AG04449 (cell line): ENCODE results near the gene NRM.

Experiments used
- CTCF ChIA-PET: fragments of 350-600 bp; formaldehyde crosslinking; extraction: SDS; loops from one replicate; lab custom pipeline; 2021; ENCODE audit warnings: antibody characterized with exemption; lab: Yijun Ruan, JAX
- POLR2A ChIA-PET: fragments of 400-600, 350-600 bp; formaldehyde crosslinking; extraction: SDS; loops from one replicate; lab custom pipeline; 2020; ENCODE audit warnings: antibody characterized with exemption, inconsistent platforms; lab: Yijun Ruan, JAX
- DNase-seq: peaks from one replicate; pipeline ENCODE4 v3.0.0-alpha.2; 2010; ENCODE audit warnings: low read depth, low spot score
- H3K4me3 ChIP-seq: 2 replicates; pipeline ENCODE4 v1.5.1; 2011; ENCODE audit warnings: low read depth, mild to moderate bottlenecking, control low read depth, low read length
- TF ChIP-seq, protein P1 (sequence below): IDR thresholded peaks from one replicate; pipeline ENCODE4 v1.5.1; 2011; ENCODE audit warnings: mild to moderate bottlenecking, moderate library complexity, low read length, control low read depth, inconsistent platforms; ENCODE audit not compliant: insufficient read depth; ENCODE audit errors: missing control alignments

Gene NRM, protein sequence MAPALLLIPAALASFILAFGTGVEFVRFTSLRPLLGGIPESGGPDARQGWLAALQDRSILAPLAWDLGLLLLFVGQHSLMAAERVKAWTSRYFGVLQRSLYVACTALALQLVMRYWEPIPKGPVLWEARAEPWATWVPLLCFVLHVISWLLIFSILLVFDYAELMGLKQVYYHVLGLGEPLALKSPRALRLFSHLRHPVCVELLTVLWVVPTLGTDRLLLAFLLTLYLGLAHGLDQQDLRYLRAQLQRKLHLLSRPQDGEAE

DNA sequence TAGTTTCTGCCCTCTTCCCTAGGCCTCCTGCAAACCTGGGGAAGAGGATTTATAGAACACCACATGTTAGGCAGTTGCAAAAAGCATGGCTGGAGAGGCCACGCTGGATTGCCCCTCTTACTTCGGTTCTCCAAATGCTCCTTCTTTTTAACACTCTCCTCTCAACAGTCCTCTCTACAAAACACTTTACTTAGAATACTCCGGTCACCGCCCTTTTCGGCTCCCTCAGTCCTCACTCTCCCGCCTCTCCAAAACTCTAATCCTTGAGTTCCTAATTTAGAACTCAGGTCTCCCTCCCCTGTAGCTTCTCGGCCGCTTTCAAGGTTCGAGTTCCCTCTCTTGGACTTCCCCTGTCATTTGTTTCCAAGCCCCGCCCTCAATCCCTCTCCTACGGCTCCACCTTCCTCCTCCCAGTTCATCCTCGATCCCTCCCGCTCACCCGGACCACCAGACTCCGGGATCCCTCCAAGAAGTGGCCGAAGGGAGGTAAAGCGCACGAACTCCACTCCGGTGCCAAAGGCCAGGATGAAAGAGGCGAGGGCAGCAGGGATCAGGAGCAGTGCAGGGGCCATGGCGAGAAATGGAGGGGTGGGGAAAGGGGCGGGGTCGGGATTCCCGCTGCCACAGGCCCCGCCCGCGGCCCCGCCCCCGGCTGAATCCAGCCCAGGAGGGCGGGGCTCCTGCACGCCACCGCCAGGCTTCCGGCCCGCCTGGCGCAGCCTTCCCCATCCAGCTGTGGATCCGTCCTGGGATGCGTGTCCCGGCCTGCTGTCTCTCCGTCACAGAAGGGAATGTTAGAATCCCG is at the start of gene NRM:
NRM (minus strand) TSS at position 582 of the 805 bp plus-strand sequence; CDS start at position 572, 10 bp downstream.
- H3K4me3 ChIP-seq, result peak within 1 kb of the TSS; percentile 98
- no peak for DNase-seq
- TF ChIP-seq, protein P1, sequence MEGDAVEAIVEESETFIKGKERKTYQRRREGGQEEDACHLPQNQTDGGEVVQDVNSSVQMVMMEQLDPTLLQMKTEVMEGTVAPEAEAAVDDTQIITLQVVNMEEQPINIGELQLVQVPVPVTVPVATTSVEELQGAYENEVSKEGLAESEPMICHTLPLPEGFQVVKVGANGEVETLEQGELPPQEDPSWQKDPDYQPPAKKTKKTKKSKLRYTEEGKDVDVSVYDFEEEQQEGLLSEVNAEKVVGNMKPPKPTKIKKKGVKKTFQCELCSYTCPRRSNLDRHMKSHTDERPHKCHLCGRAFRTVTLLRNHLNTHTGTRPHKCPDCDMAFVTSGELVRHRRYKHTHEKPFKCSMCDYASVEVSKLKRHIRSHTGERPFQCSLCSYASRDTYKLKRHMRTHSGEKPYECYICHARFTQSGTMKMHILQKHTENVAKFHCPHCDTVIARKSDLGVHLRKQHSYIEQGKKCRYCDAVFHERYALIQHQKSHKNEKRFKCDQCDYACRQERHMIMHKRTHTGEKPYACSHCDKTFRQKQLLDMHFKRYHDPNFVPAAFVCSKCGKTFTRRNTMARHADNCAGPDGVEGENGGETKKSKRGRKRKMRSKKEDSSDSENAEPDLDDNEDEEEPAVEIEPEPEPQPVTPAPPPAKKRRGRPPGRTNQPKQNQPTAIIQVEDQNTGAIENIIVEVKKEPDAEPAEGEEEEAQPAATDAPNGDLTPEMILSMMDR, result no peak
- CTCF ChIA-PET, result interaction anchor here (1.1 to 3.4 kb wide), 6 partner anchors 12 to 32 kb away, joined by 3 to 31 read pairs (median 4); partner anchors contain the start of genes MDC1 and TUBB
- POLR2A ChIA-PET, result interaction anchor here (0.6 to 1.4 kb wide), 10 partner anchors 12 to 91 kb away, joined by 3 to 6 read pairs (median 4); partner anchors contain the start of genes FLOT1, MDC1, MRPS18B and TUBB

DNA sequence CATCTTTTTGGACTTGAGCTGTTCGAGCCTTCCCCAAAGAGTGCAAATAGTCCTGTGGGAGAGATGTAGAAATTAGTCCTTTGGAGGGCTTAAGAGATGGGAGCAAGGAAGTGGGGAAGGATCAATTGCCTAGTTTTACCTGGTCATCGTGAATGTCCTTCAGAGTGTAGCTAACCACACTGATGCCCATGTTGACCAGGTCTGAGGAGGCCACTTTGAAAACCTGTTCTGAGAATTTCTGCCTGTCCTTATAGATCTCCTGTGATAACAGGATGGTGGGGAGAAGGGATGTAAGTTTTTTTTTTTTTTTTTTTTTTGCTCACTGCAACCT is 49.7 kb upstream of the NRM start:
- CTCF ChIA-PET, result interaction anchor here (0.9 to 9.1 kb wide), 8 partner anchors 11 to 347 kb away, joined by 3 to 71 read pairs (median 14); no protein-coding TSS in a partner anchor
- H3K4me3 ChIP-seq, result no peak overlapping the region

DNA sequence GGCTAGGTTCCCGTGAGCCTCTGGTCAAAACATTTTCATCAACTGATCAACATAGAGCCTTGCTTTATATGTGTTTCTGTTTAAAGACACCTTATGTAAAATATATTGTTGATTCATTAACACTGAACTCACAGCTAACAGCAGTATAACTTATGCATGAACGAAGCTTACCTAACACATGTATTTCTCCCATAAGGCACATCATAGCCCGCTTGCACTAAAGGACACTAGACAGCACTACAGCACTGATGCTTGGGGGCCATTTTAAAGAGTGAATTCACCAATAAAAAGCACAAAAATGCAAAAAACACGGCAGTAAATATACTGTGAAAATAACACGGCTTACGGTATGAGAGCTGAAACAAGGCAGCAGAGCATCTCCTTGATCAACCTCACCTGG is 47.7 kb upstream of the NRM start:
- CTCF ChIA-PET, result interaction anchor here (1.1 to 9.1 kb wide), 6 partner anchors 9 to 138 kb away, joined by 3 to 71 read pairs (median 28); partner anchors contain the start of gene TUBB
- TF ChIP-seq, protein P1, result no peak
- POLR2A ChIA-PET, result interaction anchor here (0.9 to 3.9 kb wide), 4 partner anchors 10 to 16 kb away, joined by 3 to 20 read pairs (median 4); no protein-coding TSS in a partner anchor
- no peak for DNase-seq
- H3K4me3 ChIP-seq, result no peak overlapping the region

More for the DNA sequence above, 49.7 kb upstream of the NRM start:
- POLR2A ChIA-PET, result interaction anchor here (0.6 to 4.6 kb wide), 10 partner anchors 10 to 144 kb away, joined by 3 to 94 read pairs (median 6); partner anchors contain the start of gene DDR1
- no peak for DNase-seq
- TF ChIP-seq, protein P1, result no peak

DNA sequence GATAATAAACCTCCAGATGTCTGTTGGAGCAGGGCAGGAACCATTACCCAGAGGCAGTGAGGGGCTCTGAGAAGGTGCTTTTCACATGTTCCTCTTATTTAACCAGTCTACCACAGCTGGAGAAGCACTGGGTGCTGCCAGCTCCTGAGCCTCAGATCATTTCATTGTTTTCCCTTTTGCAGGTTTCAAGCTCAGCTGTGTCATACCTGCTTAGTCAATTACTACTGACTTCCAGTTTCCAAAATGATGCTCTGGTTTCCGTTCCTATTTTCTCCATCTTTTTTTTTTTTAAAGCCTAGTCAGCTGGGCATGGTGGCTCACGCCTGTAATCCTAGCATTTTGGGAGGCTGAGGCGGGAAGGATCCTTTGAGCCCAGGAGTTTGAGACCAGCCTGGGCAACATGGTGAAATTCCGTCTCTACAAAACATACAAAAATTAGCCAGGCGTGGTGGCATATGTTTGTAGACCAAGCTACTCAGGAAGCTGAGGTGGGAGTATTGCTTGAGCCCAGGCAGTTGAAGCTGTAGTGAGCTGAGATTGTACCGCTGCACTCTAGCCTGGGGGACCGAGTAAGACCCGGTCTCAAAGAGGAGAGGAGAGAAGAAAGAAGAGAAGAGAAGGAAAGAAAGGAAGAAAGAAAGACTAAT is 45.0 kb upstream of the NRM start:
- ChIA-PET POLR2A (interaction anchor here (1.1 to 1.7 kb wide), 4 partner anchors 9 to 47 kb away, joined by 5 to 11 read pairs (median 7); partner anchors contain the start of gene IER3), CTCF (interaction anchor here (0.9 to 8.6 kb wide), 4 partner anchors 14 to 141 kb away, joined by 3 to 67 read pairs (median 4); partner anchors contain the start of gene TUBB)
- TF ChIP-seq, protein P1, result no peak
- no peak for DNase-seq
- H3K4me3 ChIP-seq, result no peak overlapping the region

DNA sequence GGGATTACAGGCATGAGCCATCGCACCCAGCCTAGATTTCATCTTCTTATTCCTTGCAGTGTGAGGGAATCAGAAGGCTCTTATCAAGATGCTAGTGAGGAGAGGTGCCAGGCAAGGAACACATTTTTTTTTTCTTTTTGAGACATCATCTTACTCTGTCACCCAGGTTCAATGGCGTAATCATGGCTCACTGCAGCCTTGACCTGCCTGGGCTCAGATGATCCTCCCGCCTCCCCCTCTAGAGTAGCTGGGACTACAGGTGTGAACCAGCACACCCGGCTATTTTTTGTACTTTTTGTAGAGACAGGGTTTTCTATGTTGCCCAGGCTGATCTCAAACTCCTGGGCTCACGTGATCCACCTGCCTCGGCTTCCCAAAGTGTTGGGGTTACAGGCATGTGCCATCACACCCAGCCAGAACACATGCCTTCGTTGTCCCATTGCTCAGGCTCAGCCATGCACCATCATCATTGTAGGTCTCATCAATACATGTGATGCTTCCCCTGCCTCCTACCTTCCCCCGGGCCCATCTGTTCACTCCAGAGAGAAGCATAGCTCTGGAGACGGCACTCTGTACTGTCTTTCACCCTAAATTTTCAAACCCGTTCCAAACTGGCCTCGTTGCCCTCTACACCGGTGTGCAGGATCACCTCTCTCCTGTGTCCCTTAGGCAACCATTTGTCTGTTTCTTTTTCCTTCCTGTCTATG is 41.6 kb upstream of the NRM start:
- ChIA-PET CTCF (interaction anchor here (0.7 to 18.8 kb wide), 8 partner anchors 7 to 355 kb away, joined by 3 to 504 read pairs (median 6); partner anchors contain the start of genes DDR1, DHX16, FLOT1 and TUBB), POLR2A (interaction anchor here (0.9 to 1.8 kb wide), 3 partner anchors 9 to 11 kb away, joined by 3 to 5 read pairs (median 4); no protein-coding TSS in a partner anchor)
- DNase-seq, result no peak
- TF ChIP-seq, protein P1, result no peak
- no peak overlapping the region for H3K4me3 ChIP-seq
